Stimulated activated CD4-positive, alpha-beta T cell treated with anti-CD3 and anti-CD28 coated beads, Interleukin-2, amount 100 ng/mL, for 4 hours (primary cell): ENCODE data around the gene EPAS1.

Source experiments
- DNase-seq: peaks from one replicate; pipeline ENCODE4 v3.0.0-alpha.2; 2020; ENCODE audit warnings: low read depth

EPAS1 gene

GRCh38 chr2:46302005-46302695 is 4.9 kb downstream of the EPAS1 start:
- no peak for DNase-seq

- no peak for DNase-seq
Measured at GRCh38 chr2:46303233-46303632, 6.0 kb downstream of the EPAS1 start.

GRCh38 chr2:46303822-46304221 is 6.6 kb downstream of the EPAS1 start:
- no peak for DNase-seq

GRCh38 chr2:46304635-46305034 is 7.4 kb downstream of the EPAS1 start:
- DNase-seq, result no peak

GRCh38 chr2:46305187-46305586 is 8.0 kb downstream of the EPAS1 start:
- DNase-seq, result no peak

- no peak for DNase-seq
Measured at GRCh38 chr2:46305767-46306166, 8.6 kb downstream of the EPAS1 start.

GRCh38 chr2:46306330-46306751 is 9.1 kb downstream of the EPAS1 start:
- DNase-seq, result no peak

- DNase-seq, result no peak
Measured at GRCh38 chr2:46306988-46307655, 9.9 kb downstream of the EPAS1 start.

GRCh38 chr2:46308081-46308480 is 10.9 kb downstream of the EPAS1 start:
- no peak for DNase-seq

- DNase-seq, result no peak
Measured at GRCh38 chr2:46308629-46309028, 11.4 kb downstream of the EPAS1 start.

- no peak for DNase-seq
Measured at GRCh38 chr2:46309052-46309953, 12.1 kb downstream of the EPAS1 start.

- DNase-seq, result no peak
Measured at GRCh38 chr2:46310446-46310845, 13.2 kb downstream of the EPAS1 start.

GRCh38 chr2:46311651-46312223 is 14.5 kb downstream of the EPAS1 start:
- no peak for DNase-seq

- no peak for DNase-seq
Measured at GRCh38 chr2:46313063-46313462, 15.9 kb downstream of the EPAS1 start.

GRCh38 chr2:46314065-46314835 is 17.0 kb downstream of the EPAS1 start:
- no peak for DNase-seq

GRCh38 chr2:46315103-46315890 is 18.1 kb downstream of the EPAS1 start:
- DNase-seq, result no peak

GRCh38 chr2:46317094-46317486 is 19.9 kb downstream of the EPAS1 start:
- no peak for DNase-seq

- DNase-seq, result no peak
Measured at GRCh38 chr2:46318579-46319460, 21.6 kb downstream of the EPAS1 start.

GRCh38 chr2:46319711-46320110 is 22.5 kb downstream of the EPAS1 start:
- no peak for DNase-seq

GRCh38 chr2:46320141-46320567 is 22.9 kb downstream of the EPAS1 start:
- no peak for DNase-seq
